Endothelial cell of umbilical vein (primary cell): ENCODE data around the gene CHRND.

Experiments used
- EZH2 ChIP-seq: IDR thresholded peaks from 2 replicates; pipeline ENCODE4 v1.6.1; 2012; ENCODE audit warnings: borderline replicate concordance, low read depth, mild to moderate bottlenecking, moderate library complexity, low read length, inconsistent platforms; ENCODE audit not compliant: severe bottlenecking
- FOS ChIP-seq: IDR thresholded peaks from 2 replicates; pipeline ENCODE4 v1.6.1; 2011; ENCODE audit warnings: mild to moderate bottlenecking, low read length, moderate library complexity, borderline replicate concordance; ENCODE audit not compliant: insufficient read depth
- GATA2 ChIP-seq: IDR thresholded peaks from 2 replicates; pipeline ENCODE4 v1.7.0; 2011; ENCODE audit warnings: low read depth, mild to moderate bottlenecking, moderate library complexity, mixed read lengths, low read length; ENCODE audit not compliant: insufficient read length, insufficient read depth
- JUN ChIP-seq: IDR thresholded peaks from 2 replicates; pipeline ENCODE4 v1.6.1; 2011; ENCODE audit warnings: borderline replicate concordance, low read depth; ENCODE audit not compliant: insufficient read length, insufficient read depth
- POLR2A ChIP-seq: IDR thresholded peaks from 2 replicates; pipeline ENCODE4 v1.6.1; 2012; ENCODE audit warnings: low read depth, mild to moderate bottlenecking, control low read depth, low read length
- POLR2AphosphoS5 ChIP-seq: IDR thresholded peaks from 2 replicates; pipeline ENCODE4 v1.6.1; 2012; ENCODE audit warnings: low read depth, mild to moderate bottlenecking, control low read depth, low read length, moderate library complexity; ENCODE audit not compliant: insufficient read depth
- TF ChIP-seq, protein P1 (sequence below), 2 donors: IDR thresholded peaks; 1 replicate in 1 of 2; 2 replicates in 1 of 2; pipeline ENCODE4 v1.5.1; 2011; ENCODE audit warnings: low read length in 2 of 2, mild to moderate bottlenecking in 2 of 2, moderate library complexity in 2 of 2, control low read depth in 1 of 2, inconsistent platforms in 1 of 2, low read depth in 1 of 2; ENCODE audit not compliant: insufficient read depth in 1 of 2; ENCODE audit errors: extremely low read depth in 1 of 2
- TF ChIP-seq, protein P2 (sequence below): IDR thresholded peaks from 2 replicates; pipeline ENCODE4 v1.6.1; 2011; ENCODE audit not compliant: insufficient read depth, insufficient read length

DNA sequence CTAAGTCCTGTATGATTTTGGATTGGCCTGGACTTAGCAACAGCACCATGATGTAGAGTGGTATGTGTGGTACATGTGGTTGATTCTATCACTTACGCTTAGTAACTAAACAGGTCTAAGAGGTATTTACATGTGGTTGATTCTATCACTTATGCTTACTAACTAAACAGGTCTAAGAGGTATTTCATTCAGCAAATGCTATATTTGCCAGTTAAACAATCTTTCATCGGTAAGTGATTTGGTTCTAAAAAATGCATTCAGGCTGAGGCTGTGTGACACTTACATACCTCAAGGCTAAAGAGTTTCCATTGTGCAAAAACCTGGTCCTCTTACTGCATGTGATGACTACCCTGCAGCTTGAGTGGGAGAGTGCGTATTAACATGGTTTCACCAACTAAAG lies 37.6 kb downstream of the CHRND start:
- TF ChIP-seq, protein P1, sequence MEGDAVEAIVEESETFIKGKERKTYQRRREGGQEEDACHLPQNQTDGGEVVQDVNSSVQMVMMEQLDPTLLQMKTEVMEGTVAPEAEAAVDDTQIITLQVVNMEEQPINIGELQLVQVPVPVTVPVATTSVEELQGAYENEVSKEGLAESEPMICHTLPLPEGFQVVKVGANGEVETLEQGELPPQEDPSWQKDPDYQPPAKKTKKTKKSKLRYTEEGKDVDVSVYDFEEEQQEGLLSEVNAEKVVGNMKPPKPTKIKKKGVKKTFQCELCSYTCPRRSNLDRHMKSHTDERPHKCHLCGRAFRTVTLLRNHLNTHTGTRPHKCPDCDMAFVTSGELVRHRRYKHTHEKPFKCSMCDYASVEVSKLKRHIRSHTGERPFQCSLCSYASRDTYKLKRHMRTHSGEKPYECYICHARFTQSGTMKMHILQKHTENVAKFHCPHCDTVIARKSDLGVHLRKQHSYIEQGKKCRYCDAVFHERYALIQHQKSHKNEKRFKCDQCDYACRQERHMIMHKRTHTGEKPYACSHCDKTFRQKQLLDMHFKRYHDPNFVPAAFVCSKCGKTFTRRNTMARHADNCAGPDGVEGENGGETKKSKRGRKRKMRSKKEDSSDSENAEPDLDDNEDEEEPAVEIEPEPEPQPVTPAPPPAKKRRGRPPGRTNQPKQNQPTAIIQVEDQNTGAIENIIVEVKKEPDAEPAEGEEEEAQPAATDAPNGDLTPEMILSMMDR (IDR thresholded peaks at IDR 0.05; ENCODE audit: extremely low read depth in 1 of 2, insufficient read depth in 1 of 2, low read depth in 1 of 2, low read length in 2 of 2), result no peak
- TF ChIP-seq POLR2A (no peak), POLR2AphosphoS5 (no peak), GATA2 (no peak), FOS (no peak), EZH2 (no peak), JUN (no peak)
- TF ChIP-seq, protein P2, sequence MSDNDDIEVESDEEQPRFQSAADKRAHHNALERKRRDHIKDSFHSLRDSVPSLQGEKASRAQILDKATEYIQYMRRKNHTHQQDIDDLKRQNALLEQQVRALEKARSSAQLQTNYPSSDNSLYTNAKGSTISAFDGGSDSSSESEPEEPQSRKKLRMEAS, result no peak
